Mesothelial cell of epicardium (in vitro differentiated cells): ENCODE measurements around the gene ATXN1. TPM values are rescaled to one million over a fixed set of nuclear protein-coding genes. Genes with fewer than 3 reads are reported as not detected.

Experiments used
- DNase-seq, 2 experiments: peaks; one replicate each; pipeline ENCODE4 v3.0.0; 2021; ENCODE audit warnings: low spot score in 2 of 2; ENCODE audit not compliant: unreplicated experiment in 2 of 2
- H3K27ac Mint-ChIP-seq: 2 replicates; pipeline ENCODE4 v1.8.0; 2021; ENCODE audit warnings: mixed read lengths
- H3K27me3 Mint-ChIP-seq: 2 replicates; pipeline ENCODE4 v1.8.0; 2021; ENCODE audit warnings: low read depth, mixed read lengths
- H3K36me3 Mint-ChIP-seq: 2 replicates; pipeline ENCODE4 v1.8.0; 2021; ENCODE audit warnings: mixed read lengths
- H3K4me1 Mint-ChIP-seq: 2 replicates; pipeline ENCODE4 v1.8.0; 2021; ENCODE audit warnings: mixed read lengths
- H3K4me3 Mint-ChIP-seq: 2 replicates; pipeline ENCODE4 v1.8.0; 2021; ENCODE audit warnings: mild to moderate bottlenecking, moderate library complexity, mixed read lengths
- H3K9me3 Mint-ChIP-seq: 2 replicates; pipeline ENCODE4 v1.8.0; 2021; ENCODE audit warnings: mixed read lengths
- CTCF ChIP-seq: fragments of 200-600 bp; sonication (generic); IDR thresholded peaks from one replicate; pipeline ENCODE4 v1.5.0; 2021; ENCODE audit warnings: antibody characterized with exemption; ENCODE audit not compliant: unreplicated experiment
- total RNA-seq: library from RNA; stranded (reverse); gene quantifications from 3 replicates; pipeline ENCODE4 v1.2.1, GENCODE V29; 2021

ATXN1 gene
- total RNA-seq, 1 donor from 2014 or later, result 59.5 TPM

GRCh38 chr6:16433338-16433890 is 327.8 kb downstream of the ATXN1 start:
- no peak overlapping the region for H3K4me3 Mint-ChIP-seq
- H3K4me1 Mint-ChIP-seq, result peaks cover 42% of the 10 kb centered on the region
- no peak overlapping the region for H3K27ac Mint-ChIP-seq
- no peaks in the 10 kb centered on the region for H3K9me3 Mint-ChIP-seq
- peaks cover 7% of the 10 kb centered on the region for H3K36me3 Mint-ChIP-seq
- H3K27me3 Mint-ChIP-seq, result no peaks in the 10 kb centered on the region
- no peak for DNase-seq
- no peak for TF ChIP-seq CTCF

- H3K36me3 Mint-ChIP-seq, result peaks cover 7% of the 10 kb centered on the region
- H3K27ac Mint-ChIP-seq, result peak overlapping the region; percentile 59
These were observed 328.9 kb downstream of the ATXN1 start for GRCh38 chr6:16432075-16433032.

GRCh38 chr6:16431106-16431505 is 330.2 kb downstream of the ATXN1 start:
- no peak for DNase-seq
- no peak for TF ChIP-seq CTCF
- Mint-ChIP-seq H3K9me3 (no peaks in the 10 kb centered on the region), H3K4me3 (peak overlapping the region; percentile 29), H3K27ac (peak overlapping the region; percentile 81), H3K36me3 (peaks cover 7% of the 10 kb centered on the region), H3K27me3 (no peaks in the 10 kb centered on the region), H3K4me1 (peaks cover 53% of the 10 kb centered on the region)

More at GRCh38 chr6:16432075-16433032, 328.9 kb downstream of the ATXN1 start:
- Mint-ChIP-seq H3K9me3 (no peaks in the 10 kb centered on the region), H3K27me3 (no peaks in the 10 kb centered on the region), H3K4me1 (peaks cover 50% of the 10 kb centered on the region), H3K4me3 (no peak overlapping the region)
- TF ChIP-seq CTCF, result no peak
- DNase-seq, result no peak

GRCh38 chr6:16430391-16431089 is 330.7 kb downstream of the ATXN1 start:
- DNase-seq, result no peak
- Mint-ChIP-seq H3K9me3 (no peaks in the 10 kb centered on the region), H3K27me3 (no peaks in the 10 kb centered on the region), H3K36me3 (peaks cover 7% of the 10 kb centered on the region), H3K4me1 (peaks cover 55% of the 10 kb centered on the region), H3K27ac (peak overlapping the region; percentile 81), H3K4me3 (peak overlapping the region; percentile 29)
- TF ChIP-seq CTCF, result no peak

- DNase-seq, result no peak
- Mint-ChIP-seq H3K4me3 (no peak overlapping the region), H3K36me3 (no peaks in the 10 kb centered on the region), H3K9me3 (no peaks in the 10 kb centered on the region), H3K27ac (no peak overlapping the region), H3K4me1 (peaks cover 55% of the 10 kb centered on the region), H3K27me3 (no peaks in the 10 kb centered on the region)
- no peak for TF ChIP-seq CTCF
These were observed 331.6 kb downstream of the ATXN1 start for GRCh38 chr6:16429669-16430068.
